Endothelial cell (in vitro differentiated cells): ENCODE measurements around the gene DNMT1. TPM values are rescaled to one million over a fixed set of nuclear protein-coding genes. Genes with fewer than 3 reads are reported as not detected.

Experiments used
- DNase-seq: peaks from one replicate; pipeline ENCODE4 v3.0.0; 2021; ENCODE audit warnings: low spot score
- H3K27ac Mint-ChIP-seq: one replicate; pipeline ENCODE4 v1.8.0; 2021; ENCODE audit warnings: mixed read lengths, inconsistent platforms; ENCODE audit not compliant: unreplicated experiment
- H3K27me3 Mint-ChIP-seq: one replicate; pipeline ENCODE4 v1.8.0; 2021; ENCODE audit warnings: mild to moderate bottlenecking, moderate library complexity, mixed read lengths, inconsistent platforms; ENCODE audit not compliant: unreplicated experiment
- H3K36me3 Mint-ChIP-seq: one replicate; pipeline ENCODE4 v1.8.0; 2021; ENCODE audit warnings: mild to moderate bottlenecking, low read depth, mixed read lengths, inconsistent platforms; ENCODE audit not compliant: unreplicated experiment
- H3K4me1 Mint-ChIP-seq: one replicate; pipeline ENCODE4 v1.8.0; 2021; ENCODE audit warnings: mild to moderate bottlenecking, mixed read lengths, inconsistent platforms; ENCODE audit not compliant: unreplicated experiment
- H3K4me3 Mint-ChIP-seq: one replicate; pipeline ENCODE4 v1.8.0; 2021; ENCODE audit warnings: mild to moderate bottlenecking, mixed read lengths, inconsistent platforms; ENCODE audit not compliant: unreplicated experiment
- H3K9me3 Mint-ChIP-seq: one replicate; pipeline ENCODE4 v1.8.0; 2021; ENCODE audit warnings: mixed read lengths, inconsistent platforms; ENCODE audit not compliant: unreplicated experiment
- total RNA-seq: library from RNA; stranded (reverse); fragmentation: NEBNext Ultra II Directional; extraction: Animal tissue kit (Norgen Biotek cat#: 25700); gene quantifications from one replicate; pipeline ENCODE4 v1.2.1, GENCODE V29; 2021; ENCODE audit not compliant: unreplicated experiment
- TF ChIP-seq, protein P1 (sequence below): fragments of 200-600 bp; sonication (generic); IDR thresholded peaks from one replicate; pipeline ENCODE4 v1.5.0; 2021; ENCODE audit warnings: antibody characterized with exemption; ENCODE audit not compliant: unreplicated experiment

Gene DNMT1
- total RNA-seq, 1 donor from 2014 or later, result 119 TPM

- TF ChIP-seq, protein P1, sequence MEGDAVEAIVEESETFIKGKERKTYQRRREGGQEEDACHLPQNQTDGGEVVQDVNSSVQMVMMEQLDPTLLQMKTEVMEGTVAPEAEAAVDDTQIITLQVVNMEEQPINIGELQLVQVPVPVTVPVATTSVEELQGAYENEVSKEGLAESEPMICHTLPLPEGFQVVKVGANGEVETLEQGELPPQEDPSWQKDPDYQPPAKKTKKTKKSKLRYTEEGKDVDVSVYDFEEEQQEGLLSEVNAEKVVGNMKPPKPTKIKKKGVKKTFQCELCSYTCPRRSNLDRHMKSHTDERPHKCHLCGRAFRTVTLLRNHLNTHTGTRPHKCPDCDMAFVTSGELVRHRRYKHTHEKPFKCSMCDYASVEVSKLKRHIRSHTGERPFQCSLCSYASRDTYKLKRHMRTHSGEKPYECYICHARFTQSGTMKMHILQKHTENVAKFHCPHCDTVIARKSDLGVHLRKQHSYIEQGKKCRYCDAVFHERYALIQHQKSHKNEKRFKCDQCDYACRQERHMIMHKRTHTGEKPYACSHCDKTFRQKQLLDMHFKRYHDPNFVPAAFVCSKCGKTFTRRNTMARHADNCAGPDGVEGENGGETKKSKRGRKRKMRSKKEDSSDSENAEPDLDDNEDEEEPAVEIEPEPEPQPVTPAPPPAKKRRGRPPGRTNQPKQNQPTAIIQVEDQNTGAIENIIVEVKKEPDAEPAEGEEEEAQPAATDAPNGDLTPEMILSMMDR, result no peak
- peaks cover 7% of the 10 kb centered on the region for H3K36me3 Mint-ChIP-seq
- no peak for DNase-seq
- H3K4me3 Mint-ChIP-seq, result no peak overlapping the region
- no peaks in the 10 kb centered on the region for H3K9me3 Mint-ChIP-seq
- no peak overlapping the region for H3K27ac Mint-ChIP-seq
- peaks cover 9% of the 10 kb centered on the region for H3K27me3 Mint-ChIP-seq
- peaks cover 14% of the 10 kb centered on the region for H3K4me1 Mint-ChIP-seq
These were observed 90.6 kb downstream of the DNMT1 start for GRCh38 chr19:10104130-10104513.

DNA sequence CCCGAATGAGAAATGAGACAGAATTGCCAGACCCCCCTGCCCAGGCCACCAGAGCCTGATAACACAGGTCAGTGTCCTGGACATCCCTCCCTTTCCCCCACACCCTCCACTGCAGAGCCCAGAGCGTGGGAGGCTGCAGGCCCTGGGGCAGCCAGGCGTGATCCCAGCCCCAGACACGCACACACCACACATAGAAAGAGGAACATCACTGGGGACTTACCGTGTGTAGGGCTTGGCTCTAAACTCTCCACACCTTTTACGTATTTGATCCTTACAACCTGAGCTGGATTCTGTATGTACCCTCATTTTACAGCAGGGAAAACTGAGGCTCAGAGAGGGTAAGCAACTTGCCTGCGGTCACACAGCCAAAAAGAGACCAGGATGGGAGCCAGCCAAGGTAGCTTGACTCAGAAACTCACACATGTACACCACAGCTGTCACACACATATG, 91.9 kb downstream of the DNMT1 start:
- H3K36me3 Mint-ChIP-seq, result peaks cover 7% of the 10 kb centered on the region
- TF ChIP-seq, protein P1, result no peak
- H3K9me3 Mint-ChIP-seq, result no peaks in the 10 kb centered on the region
- peaks cover 14% of the 10 kb centered on the region for H3K4me1 Mint-ChIP-seq
- peaks cover 11% of the 10 kb centered on the region for H3K27me3 Mint-ChIP-seq
- DNase-seq, result no peak
- no peak overlapping the region for H3K4me3 Mint-ChIP-seq
- no peak overlapping the region for H3K27ac Mint-ChIP-seq

GRCh38 chr19:10100163-10100785, 94.5 kb downstream of the DNMT1 start:
- no peak for DNase-seq
- TF ChIP-seq, protein P1, result no peak
- Mint-ChIP-seq H3K36me3 (peaks cover 4% of the 10 kb centered on the region), H3K27ac (no peak overlapping the region), H3K27me3 (peaks cover 6% of the 10 kb centered on the region), H3K4me3 (no peak overlapping the region), H3K9me3 (no peaks in the 10 kb centered on the region), H3K4me1 (peaks cover 5% of the 10 kb centered on the region)

GRCh38 chr19:10096615-10096963, 98.2 kb downstream of the DNMT1 start:
- Mint-ChIP-seq H3K9me3 (no peaks in the 10 kb centered on the region), H3K4me3 (no peak overlapping the region), H3K36me3 (peaks cover 14% of the 10 kb centered on the region), H3K27ac (no peak overlapping the region), H3K27me3 (peaks cover 8% of the 10 kb centered on the region), H3K4me1 (no peaks in the 10 kb centered on the region)
- TF ChIP-seq, protein P1, result no peak
- no peak for DNase-seq

DNA sequence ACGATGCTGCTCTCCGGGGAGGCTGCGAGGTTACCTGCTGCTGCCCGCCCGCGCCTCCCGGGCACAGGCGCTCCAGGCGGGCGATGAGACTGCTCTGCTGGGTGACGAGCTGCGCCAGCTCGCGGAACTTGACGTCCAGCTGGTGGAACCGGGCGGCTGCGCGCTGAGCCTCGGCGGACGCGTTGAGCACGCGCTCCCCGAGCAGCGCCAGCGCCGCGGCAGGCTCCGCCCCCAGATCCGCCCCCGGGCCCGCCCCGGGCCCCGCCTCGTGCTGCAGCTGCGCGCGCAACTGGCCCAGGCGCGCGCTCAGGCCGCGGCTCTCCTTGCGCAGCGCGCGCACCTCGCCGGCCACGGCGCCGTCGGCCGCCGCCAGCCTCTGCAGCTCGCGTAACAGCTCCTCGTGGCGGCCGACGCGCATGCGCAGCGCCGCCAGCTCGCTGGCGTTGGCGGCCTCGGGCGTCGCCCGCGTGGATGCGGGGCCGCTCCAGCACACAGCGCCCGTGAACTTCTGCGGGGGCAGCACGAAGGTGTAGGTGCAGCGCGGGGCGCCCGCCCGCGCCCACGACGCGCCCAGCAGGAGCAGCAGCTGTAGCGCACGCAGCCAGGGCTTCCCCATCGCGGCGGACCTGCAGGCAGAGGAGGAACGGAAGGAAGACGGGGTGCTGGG, 98.7 kb downstream of the DNMT1 start:
- no peak overlapping the region for H3K4me3 Mint-ChIP-seq
- DNase-seq, result peak; percentile 90
- no peaks in the 10 kb centered on the region for H3K4me1 Mint-ChIP-seq
- peaks cover 14% of the 10 kb centered on the region for H3K36me3 Mint-ChIP-seq
- H3K27me3 Mint-ChIP-seq, result peaks cover 8% of the 10 kb centered on the region
- H3K27ac Mint-ChIP-seq, result no peak overlapping the region
- no peaks in the 10 kb centered on the region for H3K9me3 Mint-ChIP-seq
- TF ChIP-seq, protein P1, result no peak
